Endometrium (tissue), 2 donors: ENCODE data around the gene TPX2.
"Not testable (repeated sequence)": the region's sequence is repeated elsewhere in the genome, so short reads cannot be mapped to it uniquely, and the experiment has no call there.

ENCODE experiments used
- FAIRE-seq: peaks from 2 replicates; lab custom pipeline; 2012; peaks lifted over from hg19 to GRCh38; lab: Jason Lieb, UNC
- donor health status: control.
- donor health status: control.

Gene TPX2

GRCh38 chr20:31764641-31765305 lies 25.7 kb downstream of the TPX2 start:
- no peak for FAIRE-seq

- no peak for FAIRE-seq
Observed at GRCh38 chr20:31767805-31768204, 28.7 kb downstream of the TPX2 start.

GRCh38 chr20:31769681-31770080 lies 30.6 kb downstream of the TPX2 start:
- FAIRE-seq, result no peak

GRCh38 chr20:31770243-31770642 lies 31.2 kb downstream of the TPX2 start:
- no peak for FAIRE-seq

- FAIRE-seq, result no peak
Observed at GRCh38 chr20:31774408-31774807, 35.3 kb downstream of the TPX2 start.

GRCh38 chr20:31780839-31781238 lies 41.7 kb downstream of the TPX2 start:
- FAIRE-seq, result no peak

- FAIRE-seq, result no peak
Observed at GRCh38 chr20:31781945-31782344, 42.9 kb downstream of the TPX2 start.

GRCh38 chr20:31784354-31785044 lies 45.4 kb downstream of the TPX2 start:
- FAIRE-seq, result no peak

GRCh38 chr20:31785089-31785488 lies 46.0 kb downstream of the TPX2 start:
- FAIRE-seq, result no peak

- FAIRE-seq, result no peak
Observed at GRCh38 chr20:31788578-31788977, 49.5 kb downstream of the TPX2 start.

- no peak for FAIRE-seq
Observed at GRCh38 chr20:31790401-31790800, 51.3 kb downstream of the TPX2 start.

- no peak for FAIRE-seq
Observed at GRCh38 chr20:31797364-31797763, 58.3 kb downstream of the TPX2 start.

- FAIRE-seq, result no peak
Observed at GRCh38 chr20:31801508-31801907, 62.4 kb downstream of the TPX2 start.

GRCh38 chr20:31803552-31804291 lies 64.6 kb downstream of the TPX2 start:
- FAIRE-seq, result no peak

GRCh38 chr20:31806564-31807355 lies 67.7 kb downstream of the TPX2 start:
- FAIRE-seq, result no peak

GRCh38 chr20:31808481-31808880 lies 69.4 kb downstream of the TPX2 start:
- FAIRE-seq, result no peak

- no peak for FAIRE-seq
Observed at GRCh38 chr20:31809661-31810060, 70.6 kb downstream of the TPX2 start.

- no peak for FAIRE-seq
Observed at GRCh38 chr20:31811198-31811597, 72.1 kb downstream of the TPX2 start.

GRCh38 chr20:31811796-31812728 lies 73.0 kb downstream of the TPX2 start:
- FAIRE-seq, result no peak

- FAIRE-seq, result no peak
Observed at GRCh38 chr20:31813611-31814010, 74.5 kb downstream of the TPX2 start.

- not testable (repeated sequence) for FAIRE-seq
Observed at GRCh38 chr20:31814142-31814541, 75.1 kb downstream of the TPX2 start.
